Hepatocyte (in vitro differentiated cells): ENCODE results near the gene HIPK3.

Experiments
- CTCF ChIP-seq: fragments of 200-600 bp; sonication (generic); IDR thresholded peaks from 2 replicates; pipeline ENCODE4 v1.5.1; 2016; ENCODE audit warnings: antibody characterized with exemption, mild to moderate bottlenecking; ENCODE audit not compliant: poor library complexity
- EZH2phosphoT487 ChIP-seq: fragments of 200-600 bp; sonication (generic); IDR thresholded peaks from one replicate; pipeline ENCODE4 v1.6.1; 2018; ENCODE audit warnings: antibody characterized with exemption, mild to moderate bottlenecking, low read depth, moderate library complexity; ENCODE audit not compliant: unreplicated experiment, severe bottlenecking

GRCh38 chr11:33358150-33358831, 101.1 kb downstream of the HIPK3 start:
- TF ChIP-seq CTCF (no peak), EZH2phosphoT487 (no peak)
